ENCODE data around the gene CYBA.

The CYBA gene

DNA sequence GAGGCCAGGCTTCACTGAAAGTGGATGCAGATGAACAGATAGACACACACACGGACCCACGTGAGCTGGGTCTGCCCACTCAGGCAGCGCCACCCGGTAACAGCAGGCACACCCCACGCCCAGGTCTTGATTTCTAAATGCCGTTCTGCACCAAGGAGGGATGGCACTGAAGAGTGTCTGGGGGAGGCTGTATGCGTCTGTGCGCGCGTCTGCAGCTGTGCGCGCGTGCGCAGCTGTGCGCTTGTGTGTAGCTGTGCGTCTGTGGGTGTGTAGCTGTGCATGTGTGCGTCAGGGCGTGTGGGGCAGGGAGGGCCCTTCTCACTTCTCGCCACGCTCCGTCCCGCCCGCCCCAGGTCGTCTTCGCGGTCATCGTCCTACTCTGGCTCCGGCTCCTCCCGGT, 28.0 kb downstream of the CYBA start:
- no peak for TF ChIP-seq CTCF (IDR thresholded peaks at IDR 0.05; ENCODE audit: control extremely low read depth, extremely low read depth, low read depth, missing control alignments)
- POLR2A ChIA-PET = no interaction called here
- CTCF ChIA-PET = interaction anchor here (1.3 kb wide), 1 partner anchor 11 kb away, joined by 3 read pairs; no protein-coding TSS in a partner anchor
- no peak for DNase-seq (ENCODE audit: extremely low spot score)

- CTCF ChIA-PET = no interaction called here
- POLR2A ChIA-PET = no interaction called here
- DNase-seq (ENCODE audit: extremely low spot score) = no peak
- no peak for TF ChIP-seq CTCF (IDR thresholded peaks at IDR 0.05; ENCODE audit: control extremely low read depth, extremely low read depth, low read depth, missing control alignments)
Observed at GRCh38 chr16:88622125-88622524, 28.7 kb downstream of the CYBA start.

DNA sequence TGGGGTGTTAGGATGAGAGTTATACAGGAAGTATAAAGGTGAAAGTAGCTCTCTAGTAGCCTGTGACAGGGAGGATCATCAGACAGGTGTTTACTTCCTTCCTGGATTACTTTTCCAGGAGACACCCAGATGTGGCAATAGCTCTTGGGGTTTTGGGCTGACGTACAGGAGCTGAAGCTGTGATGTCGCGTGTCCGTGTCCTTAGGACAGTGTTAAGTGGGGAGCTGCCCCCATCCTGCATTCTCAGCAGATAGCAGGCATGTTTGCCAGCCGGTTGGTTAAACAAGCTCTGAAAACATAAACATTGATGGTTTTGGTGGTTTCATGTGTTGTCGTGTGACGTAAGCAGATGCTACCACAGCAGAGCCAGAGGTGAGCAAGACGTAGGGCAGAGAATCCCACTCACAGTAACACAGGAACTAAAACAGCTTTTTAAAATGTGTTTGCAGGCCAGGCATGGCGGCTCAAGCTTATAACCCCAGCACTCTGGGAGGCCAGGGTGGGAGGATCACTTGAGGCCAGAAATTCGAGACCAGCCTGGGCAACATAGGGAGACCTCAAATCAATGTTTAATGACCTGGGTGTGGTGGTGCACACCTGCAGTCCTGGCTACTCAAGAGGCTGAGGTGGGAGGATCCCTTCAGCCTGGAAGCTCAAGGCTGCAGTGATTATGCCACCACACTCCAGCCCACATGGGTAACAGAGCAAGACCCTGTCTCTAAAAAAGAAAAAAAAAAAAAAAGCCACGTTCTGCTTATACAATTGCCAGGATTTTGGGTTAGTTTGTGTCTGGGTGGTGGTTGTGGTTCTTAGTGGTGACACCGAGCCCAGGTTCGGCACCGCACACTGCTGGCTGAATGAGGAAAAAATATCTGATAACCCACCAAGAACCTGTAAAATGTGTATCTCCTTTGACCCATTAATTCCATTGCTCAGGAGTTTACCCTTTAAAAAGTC, 30.7 kb downstream of the CYBA start:
- CTCF ChIA-PET = interaction anchor here (0.7 to 1.6 kb wide), 4 partner anchors 9 to 38 kb away, joined by 3 to 7 read pairs (median 4); no protein-coding TSS in a partner anchor
- TF ChIP-seq CTCF (IDR thresholded peaks at IDR 0.05; ENCODE audit: control extremely low read depth, extremely low read depth, low read depth, missing control alignments) = no peak
- no peak for DNase-seq (ENCODE audit: extremely low spot score)
- POLR2A ChIA-PET = interaction anchor here (0.6 kb wide), 1 partner anchor 27 kb away, joined by 4 read pairs; no protein-coding TSS in a partner anchor

- TF ChIP-seq CTCF (IDR thresholded peaks at IDR 0.05; ENCODE audit: control extremely low read depth, extremely low read depth, low read depth, missing control alignments) = no peak
- ChIA-PET POLR2A (no interaction called here), CTCF (interaction anchor here (0.8 to 1.6 kb wide), 3 partner anchors 10 to 15 kb away, joined by 3 to 7 read pairs (median 4); no protein-coding TSS in a partner anchor)
- DNase-seq (ENCODE audit: extremely low spot score) = no peak
Observed at GRCh38 chr16:88618956-88619667, 31.7 kb downstream of the CYBA start.

DNA sequence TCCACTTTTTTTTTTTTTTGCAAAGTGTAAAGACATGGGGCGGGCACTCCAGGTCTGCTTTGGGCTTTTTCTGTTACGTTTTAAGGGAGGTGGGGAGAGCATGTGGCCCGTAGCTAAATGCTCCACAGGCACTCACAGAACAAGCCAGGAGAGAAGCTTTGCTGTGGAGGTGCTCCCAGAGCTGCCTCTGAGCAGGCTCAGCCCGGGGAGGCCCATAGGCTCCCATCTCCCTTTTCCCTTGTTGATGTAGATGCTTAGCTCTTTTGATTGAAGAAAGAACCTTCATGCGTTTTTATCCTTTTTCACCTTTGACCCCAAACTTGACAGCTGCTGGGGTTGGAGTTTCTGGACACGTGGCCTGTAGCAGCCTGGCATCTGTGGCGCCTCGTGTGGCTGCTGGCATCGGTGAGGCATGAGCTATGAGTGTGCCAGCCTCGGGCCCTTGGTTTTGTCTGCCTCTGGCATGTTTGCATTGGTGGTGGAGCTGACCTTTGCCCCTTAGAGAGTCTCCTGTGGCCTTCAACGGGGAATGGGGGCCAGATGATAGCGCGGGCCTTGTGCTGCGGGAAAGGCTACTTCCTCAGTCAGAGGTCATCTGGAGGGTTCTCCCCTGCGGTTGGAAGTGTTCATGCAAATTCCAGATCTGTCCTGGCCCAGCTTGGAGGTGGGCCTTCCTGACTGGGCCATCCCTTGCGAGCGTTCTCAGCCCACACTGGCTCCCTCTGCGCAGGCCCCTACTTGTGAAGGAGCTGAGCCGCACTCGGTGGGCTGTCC, 32.5 kb downstream of the CYBA start:
- POLR2A ChIA-PET = no interaction called here
- DNase-seq (ENCODE audit: extremely low spot score) = no peak

More for the DNA sequence above, 32.5 kb downstream of the CYBA start:
- TF ChIP-seq CTCF (IDR thresholded peaks at IDR 0.05; ENCODE audit: control extremely low read depth, extremely low read depth, low read depth, missing control alignments) = no peak
- CTCF ChIA-PET = interaction anchor here (1.2 to 1.5 kb wide), 2 partner anchors 11 to 15 kb away, joined by 3 to 4 read pairs; no protein-coding TSS in a partner anchor
